Colonic mucosa (tissue), 4 donors: ENCODE measurements around the gene ZBTB20. TPM values are rescaled to one million over a fixed set of nuclear protein-coding genes. Genes with fewer than 3 reads are reported as not detected.

Source experiments
- DNase-seq: peaks from one replicate; pipeline ENCODE4 v3.0.0-alpha.2; 2020
- H3K27ac ChIP-seq: fragments of 200-600 bp; one replicate; pipeline ENCODE4 v1.8.0; 2021
- H3K27me3 ChIP-seq: fragments of 200-600 bp; one replicate; pipeline ENCODE4 v1.8.0; 2021
- H3K36me3 ChIP-seq: fragments of 200-600 bp; one replicate; pipeline ENCODE4 v1.8.0; 2021
- H3K4me1 ChIP-seq: fragments of 200-600 bp; one replicate; pipeline ENCODE4 v1.8.0; 2021; ENCODE audit warnings: mild to moderate bottlenecking
- H3K4me3 ChIP-seq: fragments of 200-600 bp; one replicate; pipeline ENCODE4 v1.8.0; 2021
- H3K9ac ChIP-seq, 2 donors: one replicate each; pipeline ENCODE4 v1.7.0; 2013; ENCODE audit warnings: control low read depth in 2 of 2, low read depth in 2 of 2, low read length in 2 of 2
- H3K9me3 ChIP-seq: fragments of 200-600 bp; one replicate; pipeline ENCODE4 v1.8.0; 2021
- CTCF ChIP-seq: fragments of 200-600 bp; IDR thresholded peaks from one replicate; pipeline ENCODE4 v1.8.0; 2022; ENCODE audit warnings: antibody characterized with exemption, mild to moderate bottlenecking
- intact Hi-C: fragments of 100-400 bp; cut with DNase I; formaldehyde crosslinking; loops from one replicate; pipeline ENCODE4 v1.14.1; 2022
- total RNA-seq, 2 donors: library from RNA; stranded (reverse); fragmentation: NEBNext Ultra II Directional in 1 of 2; extraction: Animal tissue kit (Norgen Biotek cat#: 25700) in 1 of 2; gene quantifications; one replicate each; pipeline ENCODE4 v1.2.1, GENCODE V29; 2021
- donor health status: healthy.
- donor health status: DM: no; HTN: no; CAD: no.
- donor health status: DM: no; HTN: no; CAD: no.

ZBTB20 gene
- total RNA-seq, 2 donors from 2014 or later: 12.7 to 21.2 TPM

GRCh38 chr3:114645392-114645791, 501.7 kb downstream of the ZBTB20 start:
- H3K4me1 ChIP-seq: no peaks in the 10 kb centered on the region
- no peak overlapping the region for H3K4me3 ChIP-seq
- H3K36me3 ChIP-seq: no peaks in the 10 kb centered on the region
- no peak for DNase-seq
- TF ChIP-seq CTCF: no peak
- intact Hi-C loops: no loop called here
- no peak overlapping the region for H3K27ac ChIP-seq
- H3K27me3 ChIP-seq: no peaks in the 10 kb centered on the region
- no peak overlapping the region for H3K9ac ChIP-seq
- H3K9me3 ChIP-seq: no peaks in the 10 kb centered on the region

- H3K4me3 ChIP-seq: no peak overlapping the region
- intact Hi-C loops: no loop called here
- H3K9me3 ChIP-seq: no peaks in the 10 kb centered on the region
- TF ChIP-seq CTCF: no peak
- no peaks in the 10 kb centered on the region for H3K36me3 ChIP-seq
- no peaks in the 10 kb centered on the region for H3K27me3 ChIP-seq
- H3K4me1 ChIP-seq: no peaks in the 10 kb centered on the region
- H3K27ac ChIP-seq: no peak overlapping the region
- no peak for DNase-seq
- H3K9ac ChIP-seq: no peak overlapping the region
Measured at GRCh38 chr3:114644367-114644766, 502.7 kb downstream of the ZBTB20 start.

- no peaks in the 10 kb centered on the region for H3K36me3 ChIP-seq
- H3K27ac ChIP-seq: no peak overlapping the region
- no peak overlapping the region for H3K9ac ChIP-seq
- no peaks in the 10 kb centered on the region for H3K4me1 ChIP-seq
- no peak for TF ChIP-seq CTCF
- intact Hi-C loops: no loop called here
- no peaks in the 10 kb centered on the region for H3K27me3 ChIP-seq
- no peaks in the 10 kb centered on the region for H3K9me3 ChIP-seq
- no peak for DNase-seq
- H3K4me3 ChIP-seq: no peak overlapping the region
Measured at GRCh38 chr3:114642951-114643741, 503.9 kb downstream of the ZBTB20 start.

- no peak for TF ChIP-seq CTCF
Measured at GRCh38 chr3:114640126-114640525, 507.0 kb downstream of the ZBTB20 start.

GRCh38 chr3:114639171-114639570, 507.9 kb downstream of the ZBTB20 start:
- intact Hi-C loops: no loop called here
- TF ChIP-seq CTCF: no peak
- no peak overlapping the region for H3K9ac ChIP-seq

More at GRCh38 chr3:114640126-114640525, 507.0 kb downstream of the ZBTB20 start:
- intact Hi-C loops: no loop called here
- Histone ChIP-seq H3K36me3 (no peaks in the 10 kb centered on the region), H3K9ac (no peak overlapping the region), H3K9me3 (no peaks in the 10 kb centered on the region), H3K4me3 (no peak overlapping the region), H3K27ac (no peak overlapping the region), H3K4me1 (no peaks in the 10 kb centered on the region), H3K27me3 (no peaks in the 10 kb centered on the region)
- DNase-seq: no peak

More at GRCh38 chr3:114639171-114639570, 507.9 kb downstream of the ZBTB20 start:
- Histone ChIP-seq H3K27ac (no peak overlapping the region), H3K36me3 (no peaks in the 10 kb centered on the region), H3K27me3 (no peaks in the 10 kb centered on the region), H3K4me3 (no peak overlapping the region), H3K9me3 (no peaks in the 10 kb centered on the region), H3K4me1 (no peaks in the 10 kb centered on the region)
- no peak for DNase-seq
